ENCODE results near the gene ANTXR1.

DNA sequence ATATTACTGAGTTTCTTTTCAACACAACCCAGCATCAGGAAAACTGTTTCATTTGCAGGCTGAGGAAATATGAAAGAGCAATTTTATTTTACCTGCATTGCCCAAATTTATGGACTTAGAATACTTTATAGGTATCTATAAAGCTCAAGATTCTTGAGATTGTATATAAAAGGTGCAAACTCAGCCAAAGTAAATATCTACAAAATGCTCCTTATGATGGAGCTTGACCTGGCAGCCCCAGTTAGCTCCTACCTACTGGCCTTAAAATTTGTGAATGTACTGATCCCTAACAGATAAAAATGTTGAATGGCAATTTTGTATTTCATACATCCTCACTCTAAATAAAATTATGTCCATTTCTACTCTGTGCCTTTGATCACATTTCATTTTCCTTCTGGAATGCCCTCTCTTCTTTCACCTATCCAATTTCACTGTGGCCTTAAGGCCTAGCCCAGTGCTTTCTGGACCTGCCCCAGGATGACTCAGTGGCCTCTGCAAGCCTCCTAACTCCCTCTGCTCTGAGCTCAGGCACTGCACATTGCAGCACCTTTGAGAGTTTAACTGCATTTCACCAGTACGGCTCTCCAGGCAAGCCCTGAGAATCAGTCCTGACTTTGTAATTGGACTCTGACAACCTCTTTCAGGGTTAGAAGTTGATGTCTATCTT is 125.9 kb downstream of the ANTXR1 start:
- TF ChIP-seq ZFP30 (CRISPR knock-in tag; IDR thresholded peaks at IDR 0.05) (no peak), RARB (CRISPR knock-in tag; IDR thresholded peaks at IDR 0.05) (no peak), PATZ1 (CRISPR knock-in tag; IDR thresholded peaks at IDR 0.05; ENCODE audit: borderline replicate concordance) (no peak), ESRRG (CRISPR knock-in tag; IDR thresholded peaks at IDR 0.05) (no peak), ZFP3 (CRISPR knock-in tag; IDR thresholded peaks at IDR 0.05) (no peak), SNAI2 (CRISPR knock-in tag; IDR thresholded peaks at IDR 0.05) (no peak), ISL1 (CRISPR knock-in tag; IDR thresholded peaks at IDR 0.05) (peak; percentile 28; the same call in 1 of the 2 replicates), OSR1 (CRISPR knock-in tag; IDR thresholded peaks at IDR 0.05) (no peak)
- TF ChIP-seq, protein P1, sequence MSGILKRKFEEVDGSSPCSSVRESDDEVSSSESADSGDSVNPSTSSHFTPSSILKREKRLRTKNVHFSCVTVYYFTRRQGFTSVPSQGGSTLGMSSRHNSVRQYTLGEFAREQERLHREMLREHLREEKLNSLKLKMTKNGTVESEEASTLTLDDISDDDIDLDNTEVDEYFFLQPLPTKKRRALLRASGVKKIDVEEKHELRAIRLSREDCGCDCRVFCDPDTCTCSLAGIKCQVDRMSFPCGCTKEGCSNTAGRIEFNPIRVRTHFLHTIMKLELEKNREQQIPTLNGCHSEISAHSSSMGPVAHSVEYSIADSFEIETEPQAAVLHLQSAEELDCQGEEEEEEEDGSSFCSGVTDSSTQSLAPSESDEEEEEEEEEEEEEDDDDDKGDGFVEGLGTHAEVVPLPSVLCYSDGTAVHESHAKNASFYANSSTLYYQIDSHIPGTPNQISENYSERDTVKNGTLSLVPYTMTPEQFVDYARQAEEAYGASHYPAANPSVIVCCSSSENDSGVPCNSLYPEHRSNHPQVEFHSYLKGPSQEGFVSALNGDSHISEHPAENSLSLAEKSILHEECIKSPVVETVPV (CRISPR knock-in tag; IDR thresholded peaks at IDR 0.05), result no peak
